CD14-positive monocyte (primary cell): ENCODE measurements around the gene SLC18A3. TPM values are rescaled to one million over a fixed set of nuclear protein-coding genes. Genes with fewer than 3 reads are reported as not detected.
A peak's percentile ranks its signal among the peaks of the same experiment; 100 is the strongest.

ENCODE experiments used
- DNase-seq, 3 donors: peaks; one replicate each; pipeline ENCODE4 v3.0.0-alpha.2; 2011 to 2022
- H2AFZ ChIP-seq: 2 replicates; pipeline ENCODE4 v1.6.0; 2012; ENCODE audit warnings: mild to moderate bottlenecking, low read depth, low read length, inconsistent platforms; ENCODE audit not compliant: insufficient read depth, poor library complexity, severe bottlenecking
- H3K27ac ChIP-seq, 2 donors: 1 replicate in 1 of 2; 2 replicates in 1 of 2; pipeline ENCODE4 v1.5.1; 2012 to 2013; ENCODE audit warnings: low read length in 2 of 2, control low read depth in 1 of 2, inconsistent platforms in 1 of 2, low read depth in 1 of 2, mild to moderate bottlenecking in 1 of 2
- H3K27me3 ChIP-seq, 2 donors: one replicate each; pipeline versions ENCODE4 v1.6.0 to v1.6.1; 2011 to 2013; ENCODE audit warnings: low read length in 2 of 2; ENCODE audit not compliant: control insufficient read depth in 2 of 2, insufficient read depth in 2 of 2
- H3K36me3 ChIP-seq, 2 donors: replicated peaks in 1 of 2; 1 replicate in 1 of 2; 2 replicates in 1 of 2; pipeline versions ENCODE4 v1.5.1 to v1.6.1; 2012 to 2013; ENCODE audit warnings: low read length in 2 of 2, control low read depth in 1 of 2, inconsistent platforms in 1 of 2, mild to moderate bottlenecking in 1 of 2; ENCODE audit not compliant: insufficient read depth in 2 of 2, control insufficient read depth in 1 of 2
- H3K4me1 ChIP-seq, 2 donors: 1 replicate in 1 of 2; 2 replicates in 1 of 2; pipeline versions ENCODE4 v1.5.1 to v1.6.1; 2012 to 2013; ENCODE audit warnings: low read length in 2 of 2, control low read depth in 1 of 2, inconsistent platforms in 1 of 2, mild to moderate bottlenecking in 1 of 2, moderate library complexity in 1 of 2; ENCODE audit not compliant: insufficient read depth in 2 of 2, control insufficient read depth in 1 of 2
- H3K4me2 ChIP-seq: replicated peaks from 2 replicates; pipeline ENCODE3; 2012; ENCODE audit warnings: low read length, moderate library complexity, mild to moderate bottlenecking; ENCODE audit not compliant: poor library complexity, severe bottlenecking; ENCODE audit errors: extremely low read depth
- H3K4me3 ChIP-seq, 3 experiments: fragments of 200-600 bp in 1 of 3; sonication (generic) in 1 of 3; replicated peaks in 1 of 3; 1 replicate in 2 of 3; 2 replicates in 1 of 3; pipeline ENCODE4 v1.5.1; 2011 to 2013; ENCODE audit warnings: low read length in 3 of 3, mild to moderate bottlenecking in 3 of 3, control low read depth in 2 of 3, low read depth in 2 of 3, inconsistent platforms in 1 of 3, moderate library complexity in 1 of 3
- H3K79me2 ChIP-seq: 2 replicates; pipeline ENCODE4 v1.6.0; 2012; ENCODE audit warnings: mild to moderate bottlenecking, control low read depth, inconsistent platforms, low read length, moderate library complexity; ENCODE audit not compliant: insufficient read depth
- H3K9ac ChIP-seq: 2 replicates; pipeline ENCODE4 v1.6.0; 2017; ENCODE audit warnings: low read length, mild to moderate bottlenecking; ENCODE audit not compliant: insufficient read depth, poor library complexity, severe bottlenecking
- H3K9me3 ChIP-seq, 2 donors: replicated peaks in 1 of 2; 1 replicate in 1 of 2; 2 replicates in 1 of 2; pipeline versions ENCODE4 v1.5.1 to v1.6.1; 2012 to 2013; ENCODE audit warnings: low read length in 2 of 2, control low read depth in 1 of 2; ENCODE audit not compliant: control insufficient read depth in 1 of 2, insufficient read depth in 1 of 2
- H4K20me1 ChIP-seq: 2 replicates; pipeline ENCODE4 v1.6.0; 2012; ENCODE audit warnings: mild to moderate bottlenecking, low read length, control low read depth, moderate library complexity; ENCODE audit not compliant: insufficient read depth
- H3K27ac Mint-ChIP-seq, 7 donors: one replicate each; pipeline ENCODE4 v1.8.0; 2020; ENCODE audit warnings: mild to moderate bottlenecking in 7 of 7, mixed read lengths in 7 of 7, moderate library complexity in 6 of 7, inconsistent platforms in 2 of 7
- H3K27me3 Mint-ChIP-seq, 3 donors: one replicate each; pipeline ENCODE4 v1.8.0; 2021 to 2022; ENCODE audit warnings: low read depth in 3 of 3, mild to moderate bottlenecking in 3 of 3, mixed read lengths in 3 of 3, moderate library complexity in 3 of 3, inconsistent platforms in 1 of 3
- H3K36me3 Mint-ChIP-seq, 2 donors: one replicate each; pipeline ENCODE4 v1.8.0; 2020; ENCODE audit warnings: mixed read lengths in 2 of 2, inconsistent platforms in 1 of 2, mild to moderate bottlenecking in 1 of 2
- H3K4me1 Mint-ChIP-seq: one replicate; pipeline ENCODE4 v1.8.0; 2020; ENCODE audit warnings: mild to moderate bottlenecking, mixed read lengths
- H3K4me3 Mint-ChIP-seq, 2 donors: one replicate each; pipeline ENCODE4 v1.8.0; 2020; ENCODE audit warnings: mild to moderate bottlenecking in 2 of 2, mixed read lengths in 2 of 2, moderate library complexity in 1 of 2
- H3K9me3 Mint-ChIP-seq, 7 donors: one replicate each; pipeline ENCODE4 v1.8.0; 2020 to 2022; ENCODE audit warnings: mixed read lengths in 7 of 7, mild to moderate bottlenecking in 6 of 7, moderate library complexity in 6 of 7, inconsistent platforms in 2 of 7
- CTCF ChIP-seq: fragments of 200-600 bp; IDR thresholded peaks from one replicate; pipeline ENCODE4 v1.8.0; 2022; ENCODE audit warnings: antibody characterized with exemption, mild to moderate bottlenecking
- WGBS: methylation state at CpG from one replicate; pipeline ENCODE4 v1.1.5; 2013; ENCODE audit warnings: missing lambda C conversion rate; ENCODE audit not compliant: insufficient coverage; 5-methylcytosine and 5-hydroxymethylcytosine counted together
- intact Hi-C, 2 donors: fragments of 100-400 bp; cut with micrococcal nuclease; formaldehyde crosslinking; loops; one replicate each; pipeline versions ENCODE4 v1.15.0 to v1.15.1; 2023
- polyA plus RNA-seq, 3 donors: library from polyadenylated mRNA; depleted of rRNA in 1 of 3; unstranded in 2 of 3; stranded (reverse) in 1 of 3; fragments of 300-500 nt in 2 of 3; fragments of >200 nt in 1 of 3; fragmentation: Illumina TruSeq in 2 of 3; gene quantifications; 1 replicate in 2 of 3; 2 replicates in 1 of 3; pipeline ENCODE4 v1.2.3, GENCODE V29; 2012 to 2021

SLC18A3 gene
- polyA plus RNA-seq, 3 donors: not detected

DNA sequence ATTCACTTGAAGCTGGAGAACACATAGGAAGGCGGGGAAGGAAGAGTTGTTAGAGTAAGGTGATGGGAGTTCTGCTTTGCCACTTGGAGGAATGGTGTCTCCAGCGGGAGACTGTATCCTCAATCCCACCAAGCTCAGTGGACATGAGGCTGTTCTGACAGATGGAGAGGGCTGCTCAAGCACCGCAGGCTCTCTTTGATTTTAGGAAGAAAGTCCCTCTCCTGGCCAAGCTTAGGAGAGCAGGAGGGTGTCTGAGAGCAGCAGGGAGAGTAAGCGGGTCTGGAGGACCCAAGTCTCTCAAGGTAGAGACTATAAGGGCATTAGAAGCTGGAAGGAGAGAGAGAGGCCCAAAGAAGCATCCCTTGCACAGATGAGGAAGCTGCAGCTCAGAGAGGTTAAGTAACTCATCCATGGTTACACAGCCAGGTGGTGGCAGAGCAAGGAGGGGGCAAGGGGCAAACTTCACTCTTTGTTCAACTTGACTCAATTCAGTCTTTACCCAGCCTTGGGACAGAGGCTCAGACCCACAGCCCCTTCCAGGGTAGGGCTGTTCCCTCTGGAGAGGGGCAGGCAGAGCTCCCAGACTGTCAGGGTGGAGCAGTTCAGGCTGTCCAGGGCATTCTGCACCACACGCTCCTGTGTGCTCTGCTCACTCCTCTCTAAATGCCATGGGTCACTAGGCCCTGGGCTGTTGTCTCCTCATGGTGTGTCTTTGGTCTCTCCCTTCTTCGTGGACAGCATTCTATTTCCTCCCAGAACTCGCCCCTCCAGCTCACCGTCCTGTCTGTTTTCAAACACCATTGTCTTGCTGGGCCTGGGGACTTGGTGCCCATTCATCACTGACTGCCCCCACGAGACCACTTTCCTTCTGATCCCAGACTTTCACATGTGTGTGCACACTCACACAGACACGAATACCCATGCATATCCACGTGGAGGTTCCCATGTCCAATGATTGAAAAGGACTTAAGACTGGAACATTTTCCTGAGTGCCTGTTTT lies 12.6 kb downstream of the SLC18A3 start:
- Histone ChIP-seq H3K27ac (no peak overlapping the region), H2AFZ (no peak overlapping the region), H3K9me3 (no peaks in the 10 kb centered on the region), H3K27me3 (peaks cover 0 to 2% of the 10 kb centered on the region in 2 donors), H3K4me3 (no peak overlapping the region), H3K9ac (no peak overlapping the region), H3K36me3 (no peaks in the 10 kb centered on the region), H4K20me1 (no peaks in the 10 kb centered on the region), H3K4me2 (no peak overlapping the region), H3K79me2 (no peaks in the 10 kb centered on the region), H3K4me1 (no peaks in the 10 kb centered on the region)
- H3K9me3 Mint-ChIP-seq: peaks cover 0 to 2% (median 1%) of the 10 kb centered on the region in 7 donors
- H3K27me3 Mint-ChIP-seq: peaks cover 13 to 18% (median 18%) of the 10 kb centered on the region in 3 donors
- TF ChIP-seq CTCF: no peak
- no peak for DNase-seq
- peak overlapping the region in 1 of 2 donors; percentile 6 for H3K4me3 Mint-ChIP-seq
- H3K27ac Mint-ChIP-seq: no peak overlapping the region
- H3K36me3 Mint-ChIP-seq: no peaks in the 10 kb centered on the region
- intact Hi-C loops: no loop called here
- H3K4me1 Mint-ChIP-seq: no peaks in the 10 kb centered on the region
- WGBS: 73% methylated on average over 8 of the region's 11 CpGs

GRCh38 chr10:49624629-49625028 lies 14.5 kb downstream of the SLC18A3 start:
- H3K79me2 ChIP-seq: no peaks in the 10 kb centered on the region
- no peak overlapping the region for H3K9ac ChIP-seq
- no peak overlapping the region for H2AFZ ChIP-seq
- H3K36me3 ChIP-seq: no peaks in the 10 kb centered on the region
- no peak for DNase-seq
- no peak overlapping the region for H3K27ac ChIP-seq
- no peaks in the 10 kb centered on the region for H3K4me1 ChIP-seq
- H3K27me3 Mint-ChIP-seq: peaks cover 9 to 13% (median 10%) of the 10 kb centered on the region in 3 donors
- H3K4me3 Mint-ChIP-seq: no peak overlapping the region
- 56% methylated on average over 3 of the region's 5 CpGs for WGBS
- H4K20me1 ChIP-seq: no peaks in the 10 kb centered on the region
- H3K36me3 Mint-ChIP-seq: no peaks in the 10 kb centered on the region
- H3K4me3 ChIP-seq: no peak overlapping the region
- H3K4me1 Mint-ChIP-seq: no peaks in the 10 kb centered on the region
- no peak overlapping the region for H3K27ac Mint-ChIP-seq
- no peak overlapping the region for H3K4me2 ChIP-seq
- intact Hi-C loops: no loop called here
- peaks cover 0 to 8% (median 2%) of the 10 kb centered on the region in 7 donors for H3K9me3 Mint-ChIP-seq
- no peak for TF ChIP-seq CTCF
- no peaks in the 10 kb centered on the region for H3K9me3 ChIP-seq
- peaks cover 0 to 2% of the 10 kb centered on the region in 2 donors for H3K27me3 ChIP-seq
